ENCODE results near the gene EFNA4.

The EFNA4 gene

DNA sequence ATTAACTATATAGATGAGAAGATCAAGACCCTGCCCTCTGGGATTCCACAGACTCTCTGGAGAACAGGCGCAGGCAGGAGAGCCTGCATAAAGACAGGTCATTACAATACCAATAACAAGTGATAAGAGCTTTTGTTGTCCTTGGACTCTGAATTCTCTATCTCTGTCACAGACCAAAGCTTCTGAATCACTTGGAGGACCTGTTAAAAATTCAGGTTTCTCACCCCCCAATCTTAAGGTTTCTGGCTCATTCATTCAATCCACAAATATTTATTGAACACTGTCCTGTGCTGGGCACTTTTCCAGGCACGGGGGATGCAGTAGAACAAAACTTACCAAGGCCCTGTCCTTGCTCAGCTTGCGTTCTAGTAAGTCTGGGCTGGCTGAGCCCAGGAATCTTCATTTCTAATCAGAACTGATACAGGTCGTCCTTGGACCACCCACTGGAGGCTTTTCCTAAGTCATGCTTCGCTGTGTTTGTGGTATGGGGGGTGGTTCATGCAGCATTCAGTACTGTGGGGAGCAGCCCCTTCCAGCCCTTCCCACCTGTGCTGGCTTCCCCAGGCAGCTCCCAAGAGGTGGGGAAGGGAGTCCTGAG, 1.4 kb downstream of the EFNA4 start:
- TF ChIP-seq SIN3A (IDR thresholded peaks at IDR 0.05; ENCODE audit: borderline replicate concordance, insufficient read depth, low read length) (no peak), FOXP2 (optimal IDR thresholded peaks at IDR 0.05; ENCODE audit: borderline replicate concordance, extremely low read depth, extremely low read length, insufficient read depth) (no peak), TAF1 (IDR thresholded peaks at IDR 0.05; ENCODE audit: borderline replicate concordance, insufficient read depth, low read length) (no peak), POLR2AphosphoS5 (IDR thresholded peaks at IDR 0.05; ENCODE audit: low read depth, low read length) (no peak)
- TF ChIP-seq, protein P1, sequence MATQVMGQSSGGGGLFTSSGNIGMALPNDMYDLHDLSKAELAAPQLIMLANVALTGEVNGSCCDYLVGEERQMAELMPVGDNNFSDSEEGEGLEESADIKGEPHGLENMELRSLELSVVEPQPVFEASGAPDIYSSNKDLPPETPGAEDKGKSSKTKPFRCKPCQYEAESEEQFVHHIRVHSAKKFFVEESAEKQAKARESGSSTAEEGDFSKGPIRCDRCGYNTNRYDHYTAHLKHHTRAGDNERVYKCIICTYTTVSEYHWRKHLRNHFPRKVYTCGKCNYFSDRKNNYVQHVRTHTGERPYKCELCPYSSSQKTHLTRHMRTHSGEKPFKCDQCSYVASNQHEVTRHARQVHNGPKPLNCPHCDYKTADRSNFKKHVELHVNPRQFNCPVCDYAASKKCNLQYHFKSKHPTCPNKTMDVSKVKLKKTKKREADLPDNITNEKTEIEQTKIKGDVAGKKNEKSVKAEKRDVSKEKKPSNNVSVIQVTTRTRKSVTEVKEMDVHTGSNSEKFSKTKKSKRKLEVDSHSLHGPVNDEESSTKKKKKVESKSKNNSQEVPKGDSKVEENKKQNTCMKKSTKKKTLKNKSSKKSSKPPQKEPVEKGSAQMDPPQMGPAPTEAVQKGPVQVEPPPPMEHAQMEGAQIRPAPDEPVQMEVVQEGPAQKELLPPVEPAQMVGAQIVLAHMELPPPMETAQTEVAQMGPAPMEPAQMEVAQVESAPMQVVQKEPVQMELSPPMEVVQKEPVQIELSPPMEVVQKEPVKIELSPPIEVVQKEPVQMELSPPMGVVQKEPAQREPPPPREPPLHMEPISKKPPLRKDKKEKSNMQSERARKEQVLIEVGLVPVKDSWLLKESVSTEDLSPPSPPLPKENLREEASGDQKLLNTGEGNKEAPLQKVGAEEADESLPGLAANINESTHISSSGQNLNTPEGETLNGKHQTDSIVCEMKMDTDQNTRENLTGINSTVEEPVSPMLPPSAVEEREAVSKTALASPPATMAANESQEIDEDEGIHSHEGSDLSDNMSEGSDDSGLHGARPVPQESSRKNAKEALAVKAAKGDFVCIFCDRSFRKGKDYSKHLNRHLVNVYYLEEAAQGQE (IDR thresholded peaks at IDR 0.05; ENCODE audit: insufficient read depth in 1 of 2, low read depth in 2 of 2, low read length in 2 of 2): no peak

DNA sequence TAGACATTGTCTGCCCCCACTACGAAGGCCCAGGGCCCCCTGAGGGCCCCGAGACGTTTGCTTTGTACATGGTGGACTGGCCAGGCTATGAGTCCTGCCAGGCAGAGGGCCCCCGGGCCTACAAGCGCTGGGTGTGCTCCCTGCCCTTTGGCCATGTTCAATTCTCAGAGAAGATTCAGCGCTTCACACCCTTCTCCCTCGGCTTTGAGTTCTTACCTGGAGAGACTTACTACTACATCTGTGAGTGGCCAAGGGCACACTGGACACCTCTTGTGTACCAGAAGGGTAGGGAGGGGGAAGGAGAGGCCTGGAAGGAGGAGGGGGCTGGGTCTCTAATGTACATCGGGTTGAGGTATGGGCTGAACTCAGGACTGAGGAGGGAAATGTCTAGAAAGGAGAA, 3.2 kb downstream of the EFNA4 start:
- TF ChIP-seq TAF1 (IDR thresholded peaks at IDR 0.05; ENCODE audit: borderline replicate concordance, insufficient read depth, low read length) (no peak), POLR2AphosphoS5 (IDR thresholded peaks at IDR 0.05; ENCODE audit: low read depth, low read length) (no peak), SIN3A (IDR thresholded peaks at IDR 0.05; ENCODE audit: borderline replicate concordance, insufficient read depth, low read length) (no peak), FOXP2 (optimal IDR thresholded peaks at IDR 0.05; ENCODE audit: borderline replicate concordance, extremely low read depth, extremely low read length, insufficient read depth) (no peak)
- TF ChIP-seq, protein P1 (IDR thresholded peaks at IDR 0.05; ENCODE audit: insufficient read depth in 1 of 2, low read depth in 2 of 2, low read length in 2 of 2): no peak

DNA sequence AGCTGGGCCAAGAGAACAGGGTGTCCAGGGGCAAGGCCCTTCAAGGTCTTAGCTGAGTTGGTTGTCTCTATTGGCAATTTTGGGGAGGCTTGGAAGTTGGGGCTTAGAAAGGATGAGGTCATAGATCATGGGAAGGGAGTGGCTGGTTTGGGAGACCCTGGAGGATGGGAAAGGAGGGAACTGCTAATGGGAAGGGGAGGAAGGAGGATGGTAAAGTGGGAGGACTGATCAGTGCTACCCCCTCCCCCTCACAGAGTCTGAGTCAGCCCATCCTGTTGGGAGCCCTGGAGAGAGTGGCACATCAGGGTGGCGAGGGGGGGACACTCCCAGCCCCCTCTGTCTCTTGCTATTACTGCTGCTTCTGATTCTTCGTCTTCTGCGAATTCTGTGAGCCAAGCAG, 5.1 kb downstream of the EFNA4 start:
- TF ChIP-seq TAF1 (IDR thresholded peaks at IDR 0.05; ENCODE audit: borderline replicate concordance, insufficient read depth, low read length): no peak
- no peak for TF ChIP-seq FOXP2 (optimal IDR thresholded peaks at IDR 0.05; ENCODE audit: borderline replicate concordance, extremely low read depth, extremely low read length, insufficient read depth)
- TF ChIP-seq, protein P1 (IDR thresholded peaks at IDR 0.05; ENCODE audit: insufficient read depth in 1 of 2, low read depth in 2 of 2, low read length in 2 of 2): no peak
- no peak for TF ChIP-seq POLR2AphosphoS5 (IDR thresholded peaks at IDR 0.05; ENCODE audit: low read depth, low read length)
- TF ChIP-seq SIN3A (IDR thresholded peaks at IDR 0.05; ENCODE audit: borderline replicate concordance, insufficient read depth, low read length): no peak

DNA sequence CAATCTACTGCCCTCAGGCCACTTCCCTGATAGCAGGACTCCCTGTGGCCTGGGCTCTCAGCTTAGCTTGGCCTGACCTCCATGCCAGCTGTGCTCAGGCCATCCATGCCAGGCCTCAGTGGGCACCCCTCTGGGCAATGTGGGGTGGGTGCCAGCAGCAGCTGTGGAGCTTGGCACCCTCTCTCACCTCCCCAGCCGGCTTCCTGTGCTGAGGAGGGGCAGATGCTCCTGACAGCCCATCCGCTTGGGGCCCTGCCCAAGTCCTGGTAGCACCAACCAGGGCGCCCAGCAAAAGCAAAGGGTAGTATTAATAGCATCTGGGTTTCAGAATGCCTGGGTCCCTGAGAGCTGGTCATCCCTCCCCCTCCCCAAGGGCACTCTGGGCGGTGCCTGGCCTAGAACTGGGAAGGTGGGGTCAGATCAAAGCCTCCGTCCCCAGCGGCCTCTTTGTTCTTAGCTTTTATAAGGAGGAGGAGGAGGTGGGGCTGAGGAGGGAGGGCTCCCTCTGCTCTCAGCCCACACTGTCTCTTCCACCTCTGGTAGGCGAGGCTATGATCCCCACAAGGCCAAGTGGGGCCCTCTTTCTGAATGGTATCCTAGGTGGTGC, 6.1 kb downstream of the EFNA4 start:
- no peak for TF ChIP-seq SIN3A (IDR thresholded peaks at IDR 0.05; ENCODE audit: borderline replicate concordance, insufficient read depth, low read length)
- TF ChIP-seq, protein P1 (IDR thresholded peaks at IDR 0.05; ENCODE audit: insufficient read depth in 1 of 2, low read depth in 2 of 2, low read length in 2 of 2): no peak
- TF ChIP-seq TAF1 (IDR thresholded peaks at IDR 0.05; ENCODE audit: borderline replicate concordance, insufficient read depth, low read length): no peak
- no peak for TF ChIP-seq FOXP2 (optimal IDR thresholded peaks at IDR 0.05; ENCODE audit: borderline replicate concordance, extremely low read depth, extremely low read length, insufficient read depth)
- TF ChIP-seq POLR2AphosphoS5 (IDR thresholded peaks at IDR 0.05; ENCODE audit: low read depth, low read length): no peak

All from PFSK-1 (cell line).